ENCODE results near the gene GLG1.

GLG1 gene

GRCh38 chr16:74578838-74579237 lies 28.1 kb downstream of the GLG1 start:
- no peaks in the 10 kb centered on the region for H3K27me3 ChIP-seq (ENCODE audit: low read depth, low read length)
- peak overlapping the region; percentile 35 for H3K4me3 ChIP-seq (ENCODE audit: low read length)
- peaks cover 96% of the 10 kb centered on the region for H3K79me2 ChIP-seq (ENCODE audit: low read length)
- no peak overlapping the region for H2AFZ ChIP-seq (ENCODE audit: low read depth, low read length)
- H3K9ac ChIP-seq (ENCODE audit: low read length) = no peak overlapping the region
- no peak overlapping the region for H3K27ac ChIP-seq (ENCODE audit: low read length)
- H3K4me1 ChIP-seq (ENCODE audit: low read length) = peaks cover 35% of the 10 kb centered on the region
- peaks cover 47% of the 10 kb centered on the region for H4K20me1 ChIP-seq (ENCODE audit: insufficient read depth, low read length)
- peak overlapping the region; percentile 67 for H3K4me2 ChIP-seq (ENCODE audit: low read length)
- no peaks in the 10 kb centered on the region for H3K36me3 ChIP-seq (replicated peaks; ENCODE audit: low read depth, low read length)
- H3K9me3 ChIP-seq (ENCODE audit: insufficient read depth, low read length) = no peaks in the 10 kb centered on the region
- TF ChIP-seq EZH2phosphoT487 (IDR thresholded peaks at IDR 0.05; ENCODE audit: low read depth) = no peak
- TF ChIP-seq, protein P1, sequence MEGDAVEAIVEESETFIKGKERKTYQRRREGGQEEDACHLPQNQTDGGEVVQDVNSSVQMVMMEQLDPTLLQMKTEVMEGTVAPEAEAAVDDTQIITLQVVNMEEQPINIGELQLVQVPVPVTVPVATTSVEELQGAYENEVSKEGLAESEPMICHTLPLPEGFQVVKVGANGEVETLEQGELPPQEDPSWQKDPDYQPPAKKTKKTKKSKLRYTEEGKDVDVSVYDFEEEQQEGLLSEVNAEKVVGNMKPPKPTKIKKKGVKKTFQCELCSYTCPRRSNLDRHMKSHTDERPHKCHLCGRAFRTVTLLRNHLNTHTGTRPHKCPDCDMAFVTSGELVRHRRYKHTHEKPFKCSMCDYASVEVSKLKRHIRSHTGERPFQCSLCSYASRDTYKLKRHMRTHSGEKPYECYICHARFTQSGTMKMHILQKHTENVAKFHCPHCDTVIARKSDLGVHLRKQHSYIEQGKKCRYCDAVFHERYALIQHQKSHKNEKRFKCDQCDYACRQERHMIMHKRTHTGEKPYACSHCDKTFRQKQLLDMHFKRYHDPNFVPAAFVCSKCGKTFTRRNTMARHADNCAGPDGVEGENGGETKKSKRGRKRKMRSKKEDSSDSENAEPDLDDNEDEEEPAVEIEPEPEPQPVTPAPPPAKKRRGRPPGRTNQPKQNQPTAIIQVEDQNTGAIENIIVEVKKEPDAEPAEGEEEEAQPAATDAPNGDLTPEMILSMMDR (IDR thresholded peaks at IDR 0.05; ENCODE audit: low read depth, low read length) = no peak

DNA sequence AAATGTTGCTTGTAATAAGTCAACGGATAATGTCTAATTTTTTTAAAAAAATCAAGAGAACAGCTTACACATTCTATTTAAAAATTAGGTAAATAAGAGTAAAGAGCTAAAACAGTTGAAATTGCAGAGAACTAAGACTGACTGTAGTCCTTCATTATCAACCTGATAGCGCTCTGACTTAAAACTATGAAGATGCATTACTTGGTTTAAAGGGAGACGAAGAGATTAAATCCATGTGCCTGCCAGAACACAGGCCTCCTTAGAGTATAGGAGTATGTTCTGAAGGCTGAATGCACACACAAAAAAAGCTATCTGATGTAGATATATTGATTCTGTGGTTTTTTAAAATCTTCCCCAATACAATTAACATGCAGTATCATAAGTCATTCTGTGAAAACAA lies 28.5 kb downstream of the GLG1 start:
- H3K4me3 ChIP-seq (ENCODE audit: low read length) = peak overlapping the region; percentile 35
- H3K4me2 ChIP-seq (ENCODE audit: low read length) = peak overlapping the region; percentile 67
- no peaks in the 10 kb centered on the region for H3K36me3 ChIP-seq (replicated peaks; ENCODE audit: low read depth, low read length)
- H3K27ac ChIP-seq (ENCODE audit: low read length) = peak overlapping the region; percentile 33
- no peak overlapping the region for H2AFZ ChIP-seq (ENCODE audit: low read depth, low read length)
- peaks cover 46% of the 10 kb centered on the region for H4K20me1 ChIP-seq (ENCODE audit: insufficient read depth, low read length)
- no peaks in the 10 kb centered on the region for H3K27me3 ChIP-seq (ENCODE audit: low read depth, low read length)
- no peak overlapping the region for H3K9ac ChIP-seq (ENCODE audit: low read length)
- H3K9me3 ChIP-seq (ENCODE audit: insufficient read depth, low read length) = no peaks in the 10 kb centered on the region
- H3K79me2 ChIP-seq (ENCODE audit: low read length) = peaks cover 96% of the 10 kb centered on the region
- TF ChIP-seq EZH2phosphoT487 (IDR thresholded peaks at IDR 0.05; ENCODE audit: low read depth) = no peak
- TF ChIP-seq, protein P1 (IDR thresholded peaks at IDR 0.05; ENCODE audit: low read depth, low read length) = no peak
- peaks cover 34% of the 10 kb centered on the region for H3K4me1 ChIP-seq (ENCODE audit: low read length)

DNA sequence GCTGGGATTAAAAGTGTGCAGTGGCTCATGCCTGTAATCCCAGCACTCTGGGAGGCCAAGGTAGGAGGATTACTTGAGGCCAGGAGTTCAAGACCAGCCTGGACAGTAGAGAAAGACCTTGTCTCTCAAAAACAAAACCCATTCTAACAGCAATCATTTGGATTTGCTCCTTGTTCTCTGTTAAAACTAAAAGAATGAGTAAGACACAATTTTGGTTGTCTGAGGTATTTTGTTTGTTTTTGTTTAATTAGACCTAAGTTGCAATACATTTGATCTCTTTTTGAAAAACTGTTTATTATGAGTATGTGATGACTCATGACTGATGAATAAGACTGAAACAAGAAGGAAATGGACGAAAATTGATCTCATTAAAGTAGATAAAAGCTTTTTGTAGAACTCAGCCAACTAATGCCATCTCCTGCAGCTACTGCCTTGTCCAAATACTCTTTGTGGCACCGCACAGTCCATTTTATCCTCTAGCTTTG lies 29.0 kb downstream of the GLG1 start:
- Histone ChIP-seq H3K9ac (ENCODE audit: low read length) (no peak overlapping the region), H3K27me3 (ENCODE audit: low read depth, low read length) (no peaks in the 10 kb centered on the region), H3K9me3 (ENCODE audit: insufficient read depth, low read length) (no peaks in the 10 kb centered on the region), H2AFZ (ENCODE audit: low read depth, low read length) (no peak overlapping the region), H3K4me2 (ENCODE audit: low read length) (peak overlapping the region; percentile 67), H3K4me3 (ENCODE audit: low read length) (peak overlapping the region; percentile 35), H3K79me2 (ENCODE audit: low read length) (peaks cover 94% of the 10 kb centered on the region), H3K36me3 (replicated peaks; ENCODE audit: low read depth, low read length) (no peaks in the 10 kb centered on the region), H4K20me1 (ENCODE audit: insufficient read depth, low read length) (peaks cover 47% of the 10 kb centered on the region), H3K27ac (ENCODE audit: low read length) (peak overlapping the region; percentile 33), H3K4me1 (ENCODE audit: low read length) (peaks cover 34% of the 10 kb centered on the region)
- no peak for TF ChIP-seq EZH2phosphoT487 (IDR thresholded peaks at IDR 0.05; ENCODE audit: low read depth)
- TF ChIP-seq, protein P1 (IDR thresholded peaks at IDR 0.05; ENCODE audit: low read depth, low read length) = no peak

DNA sequence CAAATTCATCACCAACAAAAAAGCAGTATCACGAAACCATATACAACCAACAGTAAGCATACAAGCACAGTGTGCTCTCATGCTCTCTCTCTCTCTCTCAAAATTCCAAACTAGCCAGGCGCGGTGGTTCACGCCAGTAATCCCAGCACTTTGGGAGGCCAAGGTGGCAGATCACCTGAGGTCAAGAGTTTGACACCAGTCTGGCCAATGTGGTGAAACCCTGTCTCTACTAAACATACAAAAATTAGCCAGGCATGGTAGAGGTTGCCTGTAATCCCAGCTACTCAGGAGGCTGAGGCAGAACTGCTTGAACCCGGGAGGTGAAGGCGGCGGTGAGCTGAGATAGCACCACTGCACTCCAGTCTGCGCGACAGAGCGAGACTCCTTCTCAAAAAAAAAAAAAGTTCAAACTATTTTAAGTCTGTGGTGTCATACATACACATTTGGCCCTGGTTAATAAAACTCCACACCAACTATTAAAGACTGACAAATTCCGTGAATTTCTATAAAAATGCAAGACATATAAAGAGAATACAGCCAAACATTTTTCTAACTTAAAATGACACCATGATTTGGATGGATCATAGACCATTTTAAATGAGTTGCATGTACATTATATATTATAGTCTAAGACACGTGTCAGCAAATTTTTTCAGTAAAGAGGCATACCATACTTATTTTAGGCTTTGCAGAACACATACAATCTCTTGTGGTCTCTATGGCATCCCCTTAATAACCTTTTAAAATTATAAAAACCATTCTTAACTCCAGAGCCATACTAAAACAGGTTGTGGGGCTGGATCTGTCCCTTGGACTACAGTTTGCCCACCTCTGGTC lies 30.9 kb downstream of the GLG1 start:
- H3K4me2 ChIP-seq (ENCODE audit: low read length) = no peak overlapping the region

More for the DNA sequence above, 30.9 kb downstream of the GLG1 start:
- peaks cover 93% of the 10 kb centered on the region for H3K79me2 ChIP-seq (ENCODE audit: low read length)
- H3K36me3 ChIP-seq (replicated peaks; ENCODE audit: low read depth, low read length) = no peaks in the 10 kb centered on the region
- peaks cover 29% of the 10 kb centered on the region for H3K4me1 ChIP-seq (ENCODE audit: low read length)
- no peak overlapping the region for H2AFZ ChIP-seq (ENCODE audit: low read depth, low read length)
- H3K9ac ChIP-seq (ENCODE audit: low read length) = no peak overlapping the region
- H4K20me1 ChIP-seq (ENCODE audit: insufficient read depth, low read length) = peaks cover 58% of the 10 kb centered on the region
- no peak overlapping the region for H3K4me3 ChIP-seq (ENCODE audit: low read length)
- TF ChIP-seq, protein P1 (IDR thresholded peaks at IDR 0.05; ENCODE audit: low read depth, low read length) = no peak
- no peak for TF ChIP-seq EZH2phosphoT487 (IDR thresholded peaks at IDR 0.05; ENCODE audit: low read depth)
- H3K27me3 ChIP-seq (ENCODE audit: low read depth, low read length) = no peaks in the 10 kb centered on the region
- H3K9me3 ChIP-seq (ENCODE audit: insufficient read depth, low read length) = no peaks in the 10 kb centered on the region
- H3K27ac ChIP-seq (ENCODE audit: low read length) = no peak overlapping the region
